Gastroesophageal sphincter (tissue), 4 donors: ENCODE data around the gene KRT85. TPM values are rescaled to one million over a fixed set of nuclear protein-coding genes. Genes with fewer than 3 reads are reported as not detected.

ENCODE experiments used
- ATAC-seq: fragments of 150-250 bp; one replicate; pipeline ENCODE4 v1.9.1; 2016; ENCODE audit warnings: mild to moderate bottlenecking, moderate library complexity
- H3K27ac ChIP-seq, 4 donors: fragments of 200-600 bp; sonication (generic) in 3 of 4; 1 replicate in 3 of 4; 2 replicates in 1 of 4; pipeline ENCODE4 v1.5.1; 2016 to 2019
- H3K27me3 ChIP-seq: fragments of 200-600 bp; sonication (generic); one replicate; pipeline ENCODE4 v1.5.1; 2019
- H3K36me3 ChIP-seq, 2 donors: fragments of 200-600 bp; sonication (generic); one replicate each; pipeline ENCODE4 v1.5.1; 2019; ENCODE audit warnings: control low read depth in 1 of 2
- H3K4me1 ChIP-seq, 3 donors: fragments of 200-600 bp; sonication (generic); 1 replicate in 2 of 3; 2 replicates in 1 of 3; pipeline ENCODE4 v1.5.1; 2016 to 2019; ENCODE audit warnings: control low read depth in 2 of 3
- H3K4me3 ChIP-seq, 2 donors: fragments of 200-600 bp; sonication (generic); one replicate each; pipeline ENCODE4 v1.5.1; 2019; ENCODE audit warnings: mild to moderate bottlenecking in 1 of 2, moderate library complexity in 1 of 2
- H3K9me3 ChIP-seq, 3 donors: fragments of 200-600 bp; sonication (generic); one replicate each; pipeline ENCODE4 v1.5.1; 2017 to 2019; ENCODE audit warnings: control low read depth in 2 of 3
- EP300 ChIP-seq: sonication (generic); formaldehyde crosslinking; IDR thresholded peaks from one replicate; pipeline ENCODE4 v1.6.1; 2017; ENCODE audit warnings: antibody characterized with exemption, mild to moderate bottlenecking
- POLR2A ChIP-seq, 2 donors: fragments of 450-650 bp; IDR thresholded peaks; one replicate each; pipeline ENCODE4 v1.6.1; 2017; ENCODE audit warnings: antibody characterized with exemption in 2 of 2, mild to moderate bottlenecking in 2 of 2, moderate library complexity in 1 of 2
- POLR2AphosphoS5 ChIP-seq: sonication (generic); formaldehyde crosslinking; IDR thresholded peaks from one replicate; pipeline ENCODE4 v1.6.1; 2017; ENCODE audit warnings: antibody characterized with exemption
- WGBS, 2 donors: methylation state at CpG; one replicate each; pipeline ENCODE4 v1.1.5; 2018; ENCODE audit warnings: low coverage in 1 of 2; 5-methylcytosine and 5-hydroxymethylcytosine counted together
- total RNA-seq, 4 donors: library from RNA; depleted of rRNA; stranded (reverse); fragments of >200 nt; gene quantifications; one replicate each; pipeline ENCODE4 v1.1.0, GENCODE V29; 2016
- TF ChIP-seq, protein P1 (sequence below), 4 experiments: fragments of 200-600 bp in 2 of 4; fragments of 450-650 bp in 2 of 4; sonication (generic) in 1 of 4; IDR thresholded peaks; one replicate each; pipeline ENCODE4 v1.5.1; 2017 to 2019; ENCODE audit warnings: antibody characterized with exemption in 4 of 4, mild to moderate bottlenecking in 2 of 4, moderate library complexity in 2 of 4

KRT85 gene
- total RNA-seq, 4 donors from 2014 or later, result not detected

GRCh38 chr12:52369809-52370208 lies 2.5 kb upstream of the KRT85 start:
- TF ChIP-seq POLR2A (IDR thresholded peaks at IDR 0.05) (no peak), EP300 (no peak), POLR2AphosphoS5 (no peak)
- TF ChIP-seq, protein P1, sequence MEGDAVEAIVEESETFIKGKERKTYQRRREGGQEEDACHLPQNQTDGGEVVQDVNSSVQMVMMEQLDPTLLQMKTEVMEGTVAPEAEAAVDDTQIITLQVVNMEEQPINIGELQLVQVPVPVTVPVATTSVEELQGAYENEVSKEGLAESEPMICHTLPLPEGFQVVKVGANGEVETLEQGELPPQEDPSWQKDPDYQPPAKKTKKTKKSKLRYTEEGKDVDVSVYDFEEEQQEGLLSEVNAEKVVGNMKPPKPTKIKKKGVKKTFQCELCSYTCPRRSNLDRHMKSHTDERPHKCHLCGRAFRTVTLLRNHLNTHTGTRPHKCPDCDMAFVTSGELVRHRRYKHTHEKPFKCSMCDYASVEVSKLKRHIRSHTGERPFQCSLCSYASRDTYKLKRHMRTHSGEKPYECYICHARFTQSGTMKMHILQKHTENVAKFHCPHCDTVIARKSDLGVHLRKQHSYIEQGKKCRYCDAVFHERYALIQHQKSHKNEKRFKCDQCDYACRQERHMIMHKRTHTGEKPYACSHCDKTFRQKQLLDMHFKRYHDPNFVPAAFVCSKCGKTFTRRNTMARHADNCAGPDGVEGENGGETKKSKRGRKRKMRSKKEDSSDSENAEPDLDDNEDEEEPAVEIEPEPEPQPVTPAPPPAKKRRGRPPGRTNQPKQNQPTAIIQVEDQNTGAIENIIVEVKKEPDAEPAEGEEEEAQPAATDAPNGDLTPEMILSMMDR (IDR thresholded peaks at IDR 0.05), result no peak
- Histone ChIP-seq H3K9me3 (no peaks in the 10 kb centered on the region), H3K27me3 (no peaks in the 10 kb centered on the region), H3K4me3 (no peak overlapping the region), H3K36me3 (no peaks in the 10 kb centered on the region), H3K4me1 (peaks cover 0 to 17% (median 0%) of the 10 kb centered on the region in 3 donors), H3K27ac (no peak overlapping the region)
- WGBS, 2 donors, result 86% methylated on average over 4 of the region's 6 CpGs; no CpG with 5 or more reads in 1 of the 2 donors
- ATAC-seq, result no peak

- H3K27me3 ChIP-seq, result no peaks in the 10 kb centered on the region
- WGBS, 2 donors, result 67 to 81% methylated on average over 3 of the region's 3 CpGs
- no peak for ATAC-seq
- no peak overlapping the region for H3K27ac ChIP-seq
- no peaks in the 10 kb centered on the region for H3K36me3 ChIP-seq
- peaks cover 0 to 17% (median 0%) of the 10 kb centered on the region in 3 donors for H3K4me1 ChIP-seq
- H3K9me3 ChIP-seq, result no peaks in the 10 kb centered on the region
- no peak overlapping the region for H3K4me3 ChIP-seq
- TF ChIP-seq POLR2AphosphoS5 (no peak), POLR2A (IDR thresholded peaks at IDR 0.05) (no peak), EP300 (no peak)
- TF ChIP-seq, protein P1 (IDR thresholded peaks at IDR 0.05), result no peak
These were observed 1.9 kb upstream of the KRT85 start for GRCh38 chr12:52369211-52369610.

- Histone ChIP-seq H3K4me3 (no peak overlapping the region), H3K9me3 (no peaks in the 10 kb centered on the region), H3K27me3 (no peaks in the 10 kb centered on the region), H3K4me1 (peaks cover 0 to 17% (median 0%) of the 10 kb centered on the region in 3 donors), H3K36me3 (no peaks in the 10 kb centered on the region), H3K27ac (no peak overlapping the region)
- 100% methylated on average over 1 to 2 of the region's 3 CpGs for WGBS, 2 donors
- ATAC-seq, result no peak
- no peak for TF ChIP-seq EP300
- TF ChIP-seq, protein P1 (IDR thresholded peaks at IDR 0.05), result no peak
These were observed 1.2 kb upstream of the KRT85 start for GRCh38 chr12:52368508-52368907.

DNA sequence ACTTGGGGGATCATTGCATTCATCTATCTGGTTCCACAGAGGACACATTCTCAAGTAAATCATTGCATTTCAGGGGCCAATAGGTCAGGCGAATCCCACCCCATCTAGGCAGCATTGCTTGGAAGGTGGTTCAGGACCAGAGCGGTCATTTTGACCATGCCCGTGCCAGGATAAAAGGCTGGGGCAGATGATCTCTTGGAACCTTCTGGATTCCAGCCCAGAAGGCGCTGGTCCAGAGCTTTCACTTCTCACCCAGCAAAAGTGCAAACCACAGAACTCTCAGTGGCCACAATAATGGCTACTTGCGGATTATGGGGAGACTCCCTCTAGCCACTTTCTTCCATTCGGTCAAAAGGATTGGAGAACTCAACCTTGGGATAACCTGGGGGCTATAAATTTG lies 595 bp upstream of the KRT85 start:
- Histone ChIP-seq H3K4me3 (no peak overlapping the region), H3K9me3 (no peaks in the 10 kb centered on the region), H3K27ac (no peak overlapping the region), H3K36me3 (no peaks in the 10 kb centered on the region), H3K4me1 (peaks cover 0 to 17% (median 0%) of the 10 kb centered on the region in 3 donors), H3K27me3 (no peaks in the 10 kb centered on the region)
- no peak for ATAC-seq
- WGBS, 2 donors, result 60 to 74% methylated on average over 1 to 3 of the region's 6 CpGs
- TF ChIP-seq POLR2AphosphoS5 (no peak), EP300 (no peak), POLR2A (IDR thresholded peaks at IDR 0.05) (no peak)
- TF ChIP-seq, protein P1 (IDR thresholded peaks at IDR 0.05), result no peak

GRCh38 chr12:52364901-52365489 lies 2.3 kb downstream of the KRT85 start:
- Histone ChIP-seq H3K27ac (no peak overlapping the region), H3K27me3 (no peaks in the 10 kb centered on the region), H3K9me3 (no peaks in the 10 kb centered on the region), H3K36me3 (no peaks in the 10 kb centered on the region), H3K4me1 (no peaks in the 10 kb centered on the region), H3K4me3 (no peak overlapping the region)
- WGBS, 2 donors, result 78 to 90% methylated on average over 2 to 8 of the region's 14 CpGs
- ATAC-seq, result no peak
- TF ChIP-seq, protein P1 (IDR thresholded peaks at IDR 0.05), result no peak
- no peak for TF ChIP-seq POLR2A (IDR thresholded peaks at IDR 0.05)
- no peak for TF ChIP-seq POLR2AphosphoS5
